HG03025 (cell line): Measurements from ENCODE around the gene THAP8.
A peak's percentile ranks its signal among the peaks of the same experiment; 100 is the strongest.

Experiments used
- ATAC-seq: cut with Tn5 transposase; IDR thresholded peaks from one replicate; pipeline ENCODE4 v1.9.1; 2021; ENCODE audit warnings: mild to moderate bottlenecking, moderate library complexity; ENCODE audit not compliant: unreplicated experiment, low FRiP score

THAP8 gene

DNA sequence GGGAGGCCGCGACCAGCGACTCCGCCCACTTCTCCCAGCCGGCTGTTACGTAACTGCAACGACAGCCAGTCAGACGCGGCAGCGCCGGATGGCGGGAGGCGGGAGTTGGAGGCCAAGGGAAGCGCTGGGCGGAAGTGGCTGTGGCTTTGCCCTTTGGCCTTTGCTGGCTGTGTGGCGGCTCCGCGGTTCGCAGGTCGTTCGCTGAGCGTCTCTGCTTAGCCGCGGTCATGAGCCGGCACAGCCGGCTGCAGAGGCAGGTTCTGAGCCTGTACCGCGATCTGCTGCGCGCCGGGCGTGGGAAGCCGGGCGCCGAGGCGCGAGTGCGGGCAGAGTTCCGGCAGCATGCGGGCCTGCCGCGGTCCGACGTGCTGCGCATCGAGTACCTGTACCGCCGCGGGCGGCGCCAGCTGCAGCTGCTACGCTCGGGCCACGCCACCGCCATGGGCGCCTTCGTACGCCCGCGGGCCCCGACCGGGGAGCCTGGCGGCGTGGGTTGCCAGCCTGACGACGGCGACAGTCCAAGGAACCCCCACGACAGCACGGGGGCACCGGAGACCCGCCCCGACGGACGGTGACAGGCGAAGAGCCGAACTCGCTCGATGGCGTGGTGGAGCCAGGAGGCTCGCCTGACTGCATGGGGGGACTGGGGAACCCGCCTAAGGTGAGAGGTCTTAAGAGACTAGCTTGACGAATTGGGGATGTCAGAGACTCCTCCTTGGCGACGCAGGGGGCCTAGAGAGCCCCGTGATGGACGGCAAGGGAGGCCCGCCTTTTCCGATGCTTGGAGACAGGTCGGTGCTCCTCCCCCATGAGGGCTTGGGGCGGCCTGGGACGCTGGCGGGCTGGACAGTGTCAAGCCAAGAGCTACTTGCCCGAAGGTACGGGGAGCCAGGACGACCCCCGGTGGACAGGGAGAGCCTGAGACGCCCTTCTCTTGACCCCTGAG is 58.8 kb downstream of the THAP8 start, which contains the start of gene SDHAF1:
Gene SDHAF1 (plus strand): TSS at position 141 of the 946 bp plus-strand sequence. CDS start 87 bp downstream, at position 228.
- ATAC-seq: peak; percentile 72

DNA sequence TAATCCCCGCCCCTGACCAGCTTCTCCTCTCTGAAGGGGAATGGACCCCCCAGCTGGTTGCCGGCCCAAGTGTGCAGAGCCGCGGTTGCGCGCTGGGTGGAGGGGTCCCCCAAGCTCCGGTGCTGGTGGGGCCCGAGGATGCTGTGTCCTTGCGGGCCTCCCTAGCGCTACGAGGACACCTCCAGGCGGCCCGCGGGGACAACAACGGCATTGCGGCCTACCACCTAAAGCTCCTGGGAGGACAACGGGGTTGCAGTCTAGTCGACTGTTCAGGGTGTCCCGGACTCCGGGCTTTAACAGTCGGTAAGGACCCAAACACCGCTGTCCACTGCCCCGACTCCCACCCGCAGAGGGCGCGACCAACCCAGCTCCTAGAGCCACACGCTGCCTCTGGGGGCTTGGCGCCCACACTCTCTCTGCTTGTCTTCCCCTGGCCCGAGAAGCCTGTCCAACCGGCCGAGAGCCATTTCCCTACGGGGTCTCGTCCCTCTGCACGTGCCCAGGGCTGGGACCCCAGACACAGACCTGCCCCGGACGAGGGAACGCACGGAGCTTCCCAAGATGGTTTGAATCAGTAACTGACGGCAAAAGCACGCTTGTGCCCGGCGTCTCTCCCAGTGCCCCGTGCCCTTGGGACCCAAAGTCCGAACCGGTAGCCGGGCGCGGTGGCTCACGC is 60.0 kb downstream of the THAP8 start:
- no peak for ATAC-seq

DNA sequence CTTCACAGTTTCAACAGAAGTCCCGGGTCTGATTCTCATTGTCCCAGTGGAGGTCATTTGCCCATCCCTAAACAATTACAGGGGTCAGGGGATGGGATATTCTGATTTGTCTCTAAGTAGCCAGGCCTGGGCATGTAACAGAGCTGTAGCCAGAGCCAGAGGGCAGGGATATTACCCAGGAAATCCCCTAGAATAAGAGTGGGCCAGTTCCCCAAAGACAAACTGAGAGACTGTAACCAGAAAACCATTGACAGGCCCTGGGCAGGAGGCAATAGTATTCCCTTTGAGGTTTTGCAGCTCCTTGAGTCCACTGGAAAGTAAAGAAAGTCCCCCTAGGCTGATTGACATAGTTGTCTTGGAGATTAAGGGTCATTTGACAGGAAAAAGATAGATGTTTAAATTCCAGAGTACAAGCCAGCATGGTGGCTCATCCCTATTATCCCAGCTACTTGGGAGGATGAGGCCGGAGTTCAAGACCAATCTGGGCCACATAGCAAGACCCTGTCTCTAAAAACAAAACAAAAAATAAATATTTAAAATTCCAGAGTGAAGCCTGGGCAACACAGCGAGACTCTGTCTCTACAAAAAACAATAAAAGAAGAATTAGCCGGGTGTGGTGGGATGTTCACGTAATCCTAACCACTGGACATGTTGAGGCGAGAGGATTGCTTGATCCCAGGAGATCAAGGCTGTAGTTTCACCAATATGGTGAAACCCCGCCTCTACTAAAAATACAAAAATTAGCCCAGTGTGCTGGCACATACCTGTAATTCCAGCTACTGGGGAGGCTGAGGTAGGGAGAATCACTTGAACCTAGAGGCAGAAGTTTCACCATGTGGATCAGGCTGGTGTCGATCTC is 60.9 kb downstream of the THAP8 start:
- no peak for ATAC-seq

DNA sequence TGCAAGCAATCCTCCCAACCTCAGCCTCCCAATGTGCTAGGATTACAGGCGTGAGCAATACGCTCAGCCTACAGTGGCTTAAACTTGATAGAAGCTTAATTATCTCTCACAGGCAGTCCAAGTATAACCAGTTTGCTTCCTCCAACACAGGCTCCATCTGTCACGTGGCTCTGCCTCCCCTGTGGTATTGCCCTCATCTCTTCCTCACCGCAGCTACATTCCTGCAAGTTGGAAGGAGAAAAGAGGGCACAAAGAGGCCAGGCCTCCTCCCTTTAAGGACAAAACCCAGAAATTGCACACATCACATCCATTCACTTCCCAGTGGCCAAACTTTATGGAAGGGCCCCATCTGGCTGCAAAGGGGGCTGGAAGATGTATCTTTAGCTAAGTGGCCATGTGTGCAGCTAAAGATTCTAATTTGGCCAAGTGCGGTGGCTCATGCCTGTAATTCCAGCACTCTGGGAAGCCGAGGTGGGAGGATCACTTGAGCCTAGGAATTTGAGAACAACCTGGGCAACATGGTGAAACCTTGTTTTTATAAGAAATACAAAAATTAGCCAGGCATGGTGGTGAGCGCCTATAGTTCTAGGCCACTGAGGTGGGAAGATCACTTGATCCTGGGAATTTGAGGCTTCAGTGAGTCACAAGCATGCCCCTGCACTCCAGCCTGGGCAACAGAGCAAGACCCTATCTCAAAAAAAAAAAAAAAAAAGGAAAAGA is 62.2 kb downstream of the THAP8 start:
- no peak for ATAC-seq

DNA sequence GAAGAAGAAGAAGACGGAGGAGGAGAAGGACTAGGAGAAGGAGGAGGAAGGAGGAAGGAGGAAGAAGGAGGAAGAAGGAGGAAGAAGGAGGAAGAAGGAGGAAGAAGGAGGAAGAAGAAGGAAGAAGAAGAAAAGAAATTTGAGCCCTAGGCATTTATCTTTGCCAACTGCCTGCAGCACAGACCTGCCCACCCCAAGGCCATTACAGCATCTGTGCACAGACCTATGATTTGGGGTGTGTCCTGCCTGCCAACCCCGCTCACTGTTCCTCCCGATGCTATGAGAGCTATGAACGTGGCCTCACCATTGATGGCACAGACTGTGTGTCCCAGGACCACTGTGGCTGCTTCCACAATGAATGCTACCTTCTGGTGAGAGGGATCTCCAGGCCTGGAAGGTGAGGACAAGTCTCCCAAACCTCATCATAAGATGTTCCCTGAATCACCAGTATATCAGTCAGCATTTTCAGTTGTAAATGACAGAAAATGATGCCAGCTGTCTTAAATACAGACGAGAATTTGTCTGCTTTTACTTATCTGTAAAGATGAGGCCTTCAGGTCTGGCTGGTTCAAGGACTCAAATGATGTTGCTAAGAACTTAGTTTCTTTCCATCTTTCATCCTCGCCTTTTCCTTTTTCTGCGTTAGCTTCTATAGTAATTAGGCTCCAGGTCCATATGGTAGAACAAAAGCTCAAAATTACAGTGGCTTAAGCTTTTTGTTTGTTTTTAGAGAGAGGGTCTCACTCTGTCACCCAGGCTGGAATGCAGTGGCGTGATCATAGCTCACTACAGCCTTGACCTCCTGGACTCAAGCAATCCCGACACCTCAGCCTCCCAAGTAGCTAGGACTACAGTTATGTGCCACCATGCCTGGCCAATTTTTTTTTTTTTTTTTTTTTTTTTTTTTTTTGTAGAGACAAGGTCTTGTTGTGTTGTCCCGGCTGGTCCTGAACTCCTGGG is 63.0 kb downstream of the THAP8 start:
- ATAC-seq: no peak

DNA sequence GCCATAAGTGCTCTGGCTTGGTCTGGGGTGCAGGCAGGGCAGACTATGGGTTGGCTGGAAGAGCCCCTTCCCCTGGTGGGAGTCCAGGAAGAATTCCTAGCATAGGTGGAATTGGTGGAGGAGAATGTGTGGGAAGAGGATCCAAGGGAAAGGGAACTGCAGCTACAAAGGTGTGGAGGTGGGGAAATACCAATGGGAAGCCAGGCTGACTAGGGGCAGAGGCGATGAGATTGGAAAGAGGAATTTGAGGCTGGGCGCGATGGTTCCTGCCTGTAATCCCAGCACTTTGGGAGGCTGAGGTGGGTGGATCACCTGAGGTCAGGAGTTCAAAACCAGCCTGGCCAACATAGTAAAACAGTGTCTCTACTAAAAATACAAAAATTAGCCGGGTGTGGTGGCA is 63.9 kb downstream of the THAP8 start:
- no peak for ATAC-seq

DNA sequence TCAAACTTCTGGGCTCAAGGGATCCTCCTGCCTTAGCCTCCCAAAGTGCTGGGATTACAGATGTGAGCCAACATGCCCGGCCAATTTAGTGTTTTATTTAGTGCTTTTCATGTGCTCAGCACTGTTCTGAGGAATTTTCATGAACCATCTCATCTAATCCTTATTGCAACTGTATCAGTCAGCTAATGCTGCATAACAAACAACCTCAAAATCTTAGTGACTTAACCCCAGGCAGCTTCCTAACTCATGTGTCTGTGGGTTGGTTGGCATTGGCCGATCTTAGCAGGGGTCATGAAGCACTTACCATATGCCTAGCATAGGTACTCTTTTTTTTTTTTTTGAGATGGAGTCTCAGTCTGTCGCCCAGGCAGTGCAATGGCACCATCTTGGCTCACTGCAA is 65.3 kb downstream of the THAP8 start:
- ATAC-seq: no peak

DNA sequence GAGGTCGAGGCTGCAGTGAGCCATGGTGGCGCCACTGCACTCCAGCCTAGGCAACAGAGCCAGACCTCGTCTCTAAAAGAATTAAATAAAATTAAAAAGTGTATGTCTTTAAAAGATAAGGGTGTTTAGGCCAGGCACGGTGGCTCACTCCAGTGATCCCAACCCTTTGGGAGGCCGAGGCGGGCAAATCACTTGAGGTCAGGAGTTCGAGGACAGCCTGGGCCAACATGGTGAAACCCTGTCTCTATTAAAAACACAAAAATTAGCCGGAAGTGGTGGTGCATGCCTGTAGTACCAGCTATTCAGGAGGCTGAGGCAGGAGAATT is 66.6 kb downstream of the THAP8 start:
- no peak for ATAC-seq

DNA sequence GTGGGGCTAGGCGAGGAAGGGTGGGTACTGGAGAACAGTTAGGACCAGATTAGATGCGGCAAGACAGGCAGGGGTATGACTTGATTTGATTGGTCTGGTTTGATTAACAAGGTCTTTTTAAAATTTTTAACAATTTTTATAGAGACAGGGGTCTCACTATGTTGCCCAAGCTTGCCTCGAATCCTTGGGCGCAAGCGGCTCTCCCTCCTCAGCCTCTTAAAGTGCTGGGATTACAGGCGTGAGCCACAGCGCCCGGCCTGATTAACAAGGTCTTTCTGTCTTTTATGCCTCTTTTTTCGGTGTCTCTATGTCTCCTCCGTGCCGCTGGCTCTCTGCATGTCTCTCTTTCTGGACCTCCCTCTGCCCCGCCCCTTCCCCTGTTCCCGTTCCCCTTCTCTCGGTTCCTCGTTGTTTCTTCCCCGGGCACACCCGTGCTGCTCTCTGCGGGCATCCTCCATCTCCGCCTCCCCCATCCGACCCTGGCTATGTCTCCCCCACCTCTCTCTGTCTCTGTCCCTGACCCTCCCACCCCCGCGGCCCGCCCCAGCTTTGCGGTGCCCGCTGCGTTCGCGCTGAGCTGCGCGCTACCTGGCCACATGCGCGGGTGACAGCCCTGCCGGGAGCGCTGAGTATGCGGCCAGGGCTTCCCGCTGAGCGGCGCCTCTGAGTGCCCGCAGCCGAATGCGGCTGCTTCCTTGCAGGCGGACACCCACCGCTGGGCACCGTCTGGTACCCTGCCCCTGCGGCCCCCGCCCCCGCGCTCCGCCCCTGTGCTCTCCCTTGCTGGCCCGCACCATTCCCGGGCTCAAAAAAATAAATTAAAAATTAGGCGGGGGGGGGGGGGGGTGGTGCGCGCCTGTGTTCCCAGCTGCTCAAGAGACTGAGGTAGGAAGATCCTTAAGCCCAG is 67.2 kb downstream of the THAP8 start:
- ATAC-seq: no peak

DNA sequence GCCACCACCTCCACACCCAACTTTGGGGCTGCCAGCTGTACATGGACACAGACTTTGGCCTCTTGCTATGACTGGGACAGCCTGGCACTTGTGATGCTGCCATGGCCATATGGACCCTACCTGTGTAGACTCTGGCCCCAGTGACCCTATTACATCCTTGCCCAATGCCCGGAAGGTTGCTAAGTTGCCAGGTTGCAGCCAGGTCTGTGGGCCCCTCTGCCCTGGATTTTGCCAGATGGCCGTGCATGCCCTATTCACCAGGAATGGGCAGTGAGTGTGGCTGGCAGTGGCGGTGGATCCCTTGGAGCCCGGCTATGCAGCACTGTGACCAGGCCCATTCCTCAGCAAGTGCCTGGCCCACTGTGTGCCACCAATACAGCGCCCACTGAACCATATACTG is 68.0 kb downstream of the THAP8 start:
- ATAC-seq: no peak
